Activated CD4-positive, alpha-beta T cell treated with anti-CD3 and anti-CD28 coated beads for 24 hours (primary cell): ENCODE results near the gene AIF1.
"Not testable (repeated sequence)": the region's sequence is repeated elsewhere in the genome, so short reads cannot be mapped to it uniquely, and the experiment has no call there.

Experiments used
- DNase-seq, 2 donors: peaks; one replicate each; pipeline ENCODE4 v3.0.0-alpha.2; 2020; ENCODE audit warnings: low read depth in 2 of 2

Gene AIF1

DNA sequence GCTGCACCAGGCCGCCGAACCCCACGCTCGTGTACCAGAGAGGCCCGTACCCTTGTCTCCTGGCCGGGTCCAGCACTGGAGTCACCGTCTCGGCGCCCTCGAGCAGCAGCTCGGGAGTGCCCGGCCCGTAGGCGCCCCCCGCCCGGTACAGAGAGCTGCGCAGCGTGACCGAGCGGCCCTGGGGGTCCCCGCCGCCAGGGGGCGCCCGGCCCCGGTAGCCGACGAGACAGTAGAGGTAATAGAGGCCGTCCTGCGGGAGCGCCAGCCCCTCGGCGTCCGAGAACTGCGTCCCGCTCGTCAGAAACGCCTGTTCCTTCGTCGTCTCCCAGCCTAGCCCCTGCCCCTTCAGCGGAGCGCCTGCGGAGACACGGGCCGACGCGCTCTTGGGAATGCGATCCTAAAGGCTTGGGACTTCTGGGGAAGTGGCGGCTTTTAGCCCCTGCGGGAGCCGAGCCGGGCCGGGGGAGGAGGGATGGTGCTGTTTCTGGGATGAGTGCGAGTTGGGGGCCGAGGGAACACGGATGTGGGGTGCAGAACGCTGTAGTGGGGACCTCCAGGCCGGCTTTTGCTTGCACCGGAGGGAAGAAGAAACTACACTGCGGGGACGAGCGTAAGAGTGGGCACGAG is 34.1 kb upstream of the AIF1 start:
- peak; percentile 88 to 92 for DNase-seq

DNA sequence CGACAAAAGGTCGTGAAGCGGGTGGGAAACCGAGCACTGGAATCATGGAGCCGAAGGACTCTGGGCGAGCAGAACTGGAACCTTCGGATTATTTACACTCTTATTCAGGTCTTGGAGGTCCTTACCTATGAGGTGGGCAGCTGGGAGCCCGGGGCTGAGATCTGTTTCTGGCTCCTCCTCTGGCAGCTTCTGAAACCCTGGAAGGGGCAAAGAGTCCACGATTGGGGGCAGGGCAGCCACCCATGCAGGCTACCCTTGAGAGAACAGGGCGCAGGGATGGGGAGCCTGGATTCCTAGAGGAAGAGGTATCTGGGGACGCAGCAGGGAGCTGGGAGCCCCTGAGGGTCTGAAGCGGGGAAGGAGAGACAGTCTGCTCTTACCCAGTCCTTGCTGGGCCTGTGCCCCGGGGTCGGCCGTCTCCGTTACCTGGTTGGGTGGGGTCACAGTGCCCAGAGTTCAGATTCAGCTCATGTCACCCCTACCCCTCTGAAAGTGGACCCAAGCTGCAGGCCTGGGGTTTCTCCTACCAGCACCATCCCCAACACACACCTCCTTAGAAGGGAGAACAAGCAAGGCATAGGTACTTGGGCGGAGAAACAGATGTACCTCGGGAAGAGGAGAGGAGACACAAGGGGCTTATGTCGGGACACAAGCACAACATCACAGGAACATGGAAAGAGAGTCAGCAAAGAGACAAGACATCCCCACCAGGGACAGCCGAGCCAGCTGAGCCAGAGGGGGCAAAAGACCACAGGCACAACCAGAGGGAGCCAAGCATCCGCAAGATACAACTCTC is 33.4 kb upstream of the AIF1 start:
- no peak for DNase-seq

DNA sequence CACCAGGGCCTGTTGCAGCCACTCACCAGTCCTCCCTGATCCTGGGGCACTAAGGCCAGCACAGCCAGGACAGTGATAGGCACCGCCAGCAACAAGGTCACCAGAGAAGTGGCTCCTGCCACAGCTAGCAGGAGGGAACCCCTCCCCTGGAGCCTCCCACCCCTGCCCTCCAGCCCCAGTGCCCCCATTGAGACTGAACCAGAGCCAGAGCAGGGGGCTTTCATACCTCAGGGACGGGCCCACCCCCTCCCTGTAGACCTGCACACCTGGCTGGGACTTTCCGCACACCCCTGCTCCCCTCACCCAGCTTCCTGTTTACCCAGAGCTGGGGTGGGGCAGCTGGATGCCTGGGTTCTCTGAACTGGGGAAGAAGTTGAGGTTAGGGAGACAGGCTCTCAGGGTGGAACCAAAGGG is 32.8 kb upstream of the AIF1 start, which contains the start of gene LTB:
LTB (minus strand) TSS at position 195 of the 414 bp plus-strand sequence; CDS start at position 188, 7 bp downstream.
- no peak for DNase-seq

DNA sequence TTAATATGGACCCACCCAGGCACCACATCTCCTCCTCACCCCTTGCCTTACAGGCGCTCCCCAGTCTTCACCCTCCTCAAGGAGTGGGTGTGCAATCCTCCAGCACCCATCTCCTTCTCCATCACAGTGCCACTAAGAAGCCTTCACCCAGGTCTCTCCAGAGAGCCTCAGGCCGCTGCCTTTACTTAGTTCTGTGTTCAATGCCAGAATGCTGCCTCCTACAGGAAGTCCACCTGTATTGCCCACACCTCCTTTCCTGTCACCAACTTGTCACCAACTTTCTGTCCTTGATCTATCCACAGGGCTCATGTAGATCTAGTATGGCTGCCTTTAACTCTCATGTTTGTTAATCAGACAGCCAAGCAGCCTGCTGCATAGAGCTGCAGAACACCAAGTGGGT is 29.5 kb upstream of the AIF1 start:
- DNase-seq, result no peak

DNA sequence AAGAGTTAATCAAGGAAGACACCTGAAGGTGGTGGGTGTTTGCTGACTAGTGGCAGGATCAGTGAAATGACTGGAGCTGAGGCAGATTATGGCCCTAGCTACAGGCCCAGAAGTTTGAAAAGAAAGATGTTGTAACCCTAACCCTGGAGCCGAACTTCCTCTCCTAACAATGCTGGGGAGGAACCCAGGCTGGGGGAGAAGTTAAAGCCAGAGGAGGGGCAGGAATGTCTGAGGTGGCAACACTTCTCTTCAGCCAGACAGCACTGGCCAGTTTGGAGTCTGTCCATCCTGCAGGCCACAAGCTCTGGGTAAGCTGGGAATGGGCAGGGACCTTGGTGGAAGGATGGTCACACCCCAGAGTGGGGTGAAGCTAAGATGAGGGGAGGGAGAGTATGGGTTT is 29.0 kb upstream of the AIF1 start, which contains the start of gene LST1:
LST1 (plus strand) TSS at position 270 of the 400 bp plus-strand sequence. CDS start 1,023 bp downstream, outside the sequence.
- no peak for DNase-seq

DNA sequence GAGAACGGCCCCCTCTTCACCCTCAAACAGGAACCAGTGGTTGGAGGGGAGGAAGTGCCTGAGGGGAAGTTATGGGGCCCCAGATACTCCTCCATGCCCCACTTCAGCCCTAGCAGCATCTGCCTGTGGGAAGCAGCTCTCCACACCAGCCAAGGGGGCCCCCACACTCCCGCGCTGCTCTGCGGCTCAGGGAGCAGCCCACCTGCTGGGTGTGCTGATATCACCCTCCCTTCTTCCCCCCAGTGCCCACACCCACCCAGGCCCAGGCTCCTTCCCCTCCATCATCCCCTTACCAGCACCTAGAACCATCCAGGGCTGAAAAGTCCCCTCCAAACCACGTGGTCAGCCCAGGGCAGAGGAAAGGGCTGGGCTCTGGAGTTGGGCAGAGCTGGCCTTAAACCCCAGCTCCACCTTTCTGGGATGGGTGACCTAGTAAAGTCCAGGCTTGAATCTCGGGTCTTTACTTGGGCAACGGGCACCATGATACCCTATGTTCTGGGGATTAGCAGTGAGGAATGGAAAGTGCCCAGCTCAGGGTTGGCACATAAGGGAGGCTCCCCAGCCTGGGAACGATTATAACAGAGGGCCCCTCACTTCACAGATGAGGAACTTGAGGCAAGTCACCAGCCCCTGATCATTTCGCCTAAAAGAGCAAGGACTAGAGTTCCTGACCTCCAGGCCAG is 28.3 kb upstream of the AIF1 start:
- no peak for DNase-seq

DNA sequence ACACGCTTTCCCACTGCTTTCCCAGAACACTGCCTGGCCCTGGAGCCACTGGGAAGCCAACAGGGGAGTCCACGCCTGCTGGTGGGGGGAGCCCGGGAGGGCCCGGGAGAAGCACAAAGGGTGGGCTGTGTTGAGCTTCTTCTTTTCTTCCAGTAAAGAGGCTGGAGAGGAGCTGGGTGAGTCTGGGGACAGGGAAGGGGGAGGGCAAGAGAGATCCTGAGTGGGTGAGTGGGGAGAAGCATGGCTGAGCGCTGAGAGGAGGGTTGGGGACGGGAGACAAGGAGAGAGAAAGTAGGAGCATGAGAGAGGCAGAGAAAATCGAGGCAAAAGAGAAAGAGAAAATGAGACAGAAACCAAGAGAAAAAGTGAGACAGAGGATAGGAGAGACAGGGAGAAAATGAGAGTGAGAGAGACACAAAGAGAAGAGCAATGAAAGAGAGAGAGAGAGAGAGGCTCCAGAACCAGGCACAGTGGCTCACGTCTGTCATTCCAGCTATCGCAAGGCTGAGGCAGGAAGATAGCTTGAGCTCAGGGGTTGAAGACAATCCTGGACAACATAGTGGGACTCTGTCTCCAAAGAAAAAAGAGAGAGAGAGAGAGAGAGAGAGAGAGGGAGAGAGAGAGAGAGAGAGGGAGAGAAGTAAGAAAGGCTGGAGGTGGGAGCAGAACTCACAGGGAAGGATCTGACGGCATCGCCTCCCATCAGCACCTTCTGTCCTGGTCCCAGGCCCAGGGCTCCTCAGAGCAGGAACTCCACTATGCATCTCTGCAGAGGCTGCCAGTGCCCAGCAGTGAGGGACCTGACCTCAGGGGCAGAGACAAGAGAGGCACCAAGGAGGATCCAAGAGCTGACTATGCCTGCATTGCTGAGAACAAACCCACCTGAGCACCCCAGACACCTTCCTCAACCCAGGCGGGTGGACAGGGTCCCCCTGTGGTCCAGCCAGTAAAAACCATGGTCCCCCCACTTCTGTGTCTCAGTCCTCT is 26.9 kb upstream of the AIF1 start:
- DNase-seq, result no peak

DNA sequence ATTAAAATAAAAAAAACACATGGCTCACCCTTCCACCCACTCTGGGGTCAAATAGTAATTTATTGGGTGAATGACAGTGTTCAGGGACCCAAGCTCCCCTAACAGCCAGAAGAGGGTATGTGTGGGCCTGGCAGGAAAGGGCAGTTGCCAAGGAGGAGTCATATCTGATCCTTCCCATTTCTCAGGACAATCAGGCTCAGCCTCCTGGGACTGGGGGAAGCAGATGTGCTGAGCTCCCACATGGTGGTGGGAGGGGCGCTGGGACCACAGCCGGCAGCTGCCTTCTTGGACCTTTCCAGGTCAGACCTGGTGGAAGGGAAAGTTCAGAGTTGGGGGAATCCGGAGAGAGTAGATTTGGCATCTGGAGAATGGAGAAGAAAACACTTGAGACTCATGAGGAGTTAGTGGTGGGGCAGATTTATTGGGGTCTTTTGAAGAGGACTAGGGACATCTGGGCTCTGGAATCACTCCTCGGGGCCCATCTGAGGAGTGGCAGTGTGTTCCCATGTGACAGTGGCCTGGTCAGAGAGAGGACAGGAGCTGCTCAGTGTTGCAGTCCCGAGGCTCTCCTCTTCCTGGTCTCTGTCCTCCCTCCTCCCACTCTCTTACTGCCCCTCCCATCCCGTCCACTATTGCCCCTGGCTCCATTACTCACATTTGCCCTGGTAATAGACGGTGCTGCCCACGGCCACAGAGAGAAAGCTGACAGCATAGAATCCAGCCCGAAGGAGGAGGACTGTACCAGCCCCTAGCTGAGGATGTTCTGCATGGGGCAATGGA is 26.0 kb upstream of the AIF1 start:
- DNase-seq, result no peak

DNA sequence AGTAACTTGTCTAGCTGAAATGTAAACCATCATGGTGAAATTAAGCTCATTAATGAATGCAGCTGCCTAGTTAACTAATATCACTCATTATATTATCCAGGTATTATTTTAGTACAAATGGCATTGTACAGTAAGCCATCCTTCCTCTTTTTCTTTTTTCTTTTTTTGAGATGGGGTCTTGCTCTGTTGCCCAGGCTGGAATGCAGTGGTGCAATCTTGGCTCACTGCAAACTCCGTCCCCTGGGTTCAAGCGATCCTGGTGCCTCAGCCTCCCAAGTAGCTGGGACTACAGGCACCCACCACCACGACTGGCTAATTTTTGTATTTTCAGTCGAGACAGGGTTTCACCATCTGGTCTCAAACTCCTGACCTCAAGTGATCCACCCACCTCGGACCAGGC is 24.3 kb upstream of the AIF1 start:
- DNase-seq, result not testable (repeated sequence)

DNA sequence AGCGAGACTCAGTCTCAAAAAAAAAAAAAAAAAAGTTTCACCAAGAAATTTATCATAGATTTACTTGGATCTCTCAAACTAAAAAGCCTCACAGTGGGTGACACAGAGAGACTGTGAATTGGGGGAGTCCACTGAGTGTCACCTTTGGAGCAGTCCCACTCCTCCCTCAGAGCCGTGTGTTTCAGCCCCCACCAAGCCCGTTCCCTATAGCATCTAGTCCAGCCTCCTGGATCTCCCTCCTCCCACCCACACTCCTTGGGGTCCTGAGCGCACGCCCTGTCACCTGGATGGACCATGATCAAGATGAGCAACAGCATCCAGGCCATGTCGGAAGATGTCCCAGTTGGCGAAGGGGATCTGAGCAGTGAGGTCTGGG is 22.6 kb upstream of the AIF1 start:
- DNase-seq, result no peak

DNA sequence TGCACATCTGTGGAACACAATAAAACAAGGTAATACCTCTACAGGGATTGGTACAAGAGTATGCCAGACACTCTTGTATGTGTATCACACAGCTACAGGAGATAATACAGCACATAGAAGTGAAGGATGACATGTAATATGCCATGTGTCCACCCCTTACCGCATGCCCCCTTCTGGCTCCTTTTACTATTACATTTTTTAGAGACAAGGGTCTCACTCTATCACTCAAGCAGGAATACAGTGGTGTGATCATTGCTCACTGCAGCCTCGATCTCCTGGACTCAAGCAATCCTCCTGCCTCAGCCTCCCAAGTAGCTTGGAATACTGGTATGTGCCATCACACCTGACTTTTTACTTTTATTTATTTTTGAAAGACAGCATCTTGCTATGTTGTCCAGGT is 18.0 kb upstream of the AIF1 start:
- no peak for DNase-seq

DNA sequence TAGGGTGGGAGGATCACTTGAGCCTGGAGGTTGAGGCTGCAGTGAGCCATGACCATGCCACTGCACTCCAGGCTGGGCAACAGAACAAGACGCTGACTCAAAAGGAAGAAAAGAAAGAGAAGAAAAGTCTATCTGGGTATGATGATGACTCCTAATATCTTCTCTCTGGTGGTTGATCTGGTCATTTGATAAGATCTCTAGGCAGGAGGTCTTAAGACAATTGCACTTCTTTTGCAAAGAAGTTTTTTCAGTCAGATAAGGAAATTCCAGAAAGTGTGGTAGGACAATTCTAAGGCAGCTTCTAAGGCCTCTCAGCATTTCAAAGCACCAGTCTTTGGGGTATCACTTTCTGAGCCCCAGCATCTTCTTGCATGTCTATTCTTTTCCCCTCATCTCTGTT is 7.7 kb upstream of the AIF1 start:
- DNase-seq, result no peak

DNA sequence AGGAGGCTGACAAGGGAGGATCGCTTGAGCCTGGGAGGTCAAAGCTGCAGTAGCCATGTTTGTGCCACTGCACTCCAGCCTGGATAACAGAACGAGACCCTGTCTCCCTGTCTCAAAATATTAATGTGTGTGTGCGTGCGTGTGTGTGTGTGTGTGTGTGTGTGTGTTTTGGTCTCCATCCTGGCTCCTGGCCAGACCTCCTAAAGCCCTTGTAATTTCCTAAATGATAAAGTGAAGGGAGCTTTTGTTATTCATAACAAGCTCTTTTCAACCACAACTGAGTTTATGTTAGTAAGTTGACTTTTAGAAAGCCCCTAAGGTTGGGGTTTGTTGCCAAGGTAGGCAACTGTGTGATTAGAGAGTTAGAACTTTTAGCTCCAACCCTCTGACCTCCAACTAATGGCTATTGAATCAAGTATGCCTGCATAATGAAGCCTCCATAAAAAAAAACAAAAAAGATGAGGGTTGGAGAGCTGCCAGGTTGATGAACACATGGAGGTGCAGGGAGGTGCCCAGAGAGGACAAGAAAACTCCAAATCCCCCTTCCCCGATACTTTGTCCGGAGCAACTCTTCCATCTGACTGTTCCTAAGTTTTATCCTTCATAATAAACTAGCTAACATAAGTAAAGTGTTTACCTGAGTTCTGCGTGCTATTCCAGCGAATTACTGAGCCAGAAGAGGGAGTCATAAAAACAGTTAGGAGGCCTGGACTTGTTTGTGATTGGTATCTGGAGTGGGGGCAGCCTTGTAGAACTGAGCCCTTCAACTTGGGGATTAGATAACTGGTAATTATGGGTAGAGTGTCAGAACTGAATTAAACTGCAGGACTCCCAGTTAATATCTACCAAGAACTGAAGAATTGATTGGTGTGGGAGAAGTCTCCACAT is 5.3 kb upstream of the AIF1 start:
- DNase-seq, result no peak

DNA sequence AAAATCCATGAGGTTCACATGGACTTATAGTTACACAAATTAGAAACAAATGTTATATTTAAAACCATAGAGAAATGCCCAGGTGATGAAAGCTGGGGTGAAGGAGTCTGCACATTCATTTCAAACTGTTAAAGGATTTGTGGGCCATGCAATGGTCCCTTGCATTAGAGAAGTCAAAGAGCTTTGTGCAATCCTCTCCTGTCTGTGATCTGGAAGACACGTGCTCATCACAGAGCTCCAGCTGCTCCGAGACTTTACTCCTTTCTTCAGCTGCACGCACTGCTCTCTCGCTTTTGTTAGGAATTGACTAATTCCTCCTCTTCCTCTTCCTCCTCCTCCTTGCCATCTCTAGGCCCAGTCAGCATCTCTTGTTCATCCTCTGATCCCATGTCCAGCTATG is 4.1 kb upstream of the AIF1 start:
- no peak for DNase-seq

DNA sequence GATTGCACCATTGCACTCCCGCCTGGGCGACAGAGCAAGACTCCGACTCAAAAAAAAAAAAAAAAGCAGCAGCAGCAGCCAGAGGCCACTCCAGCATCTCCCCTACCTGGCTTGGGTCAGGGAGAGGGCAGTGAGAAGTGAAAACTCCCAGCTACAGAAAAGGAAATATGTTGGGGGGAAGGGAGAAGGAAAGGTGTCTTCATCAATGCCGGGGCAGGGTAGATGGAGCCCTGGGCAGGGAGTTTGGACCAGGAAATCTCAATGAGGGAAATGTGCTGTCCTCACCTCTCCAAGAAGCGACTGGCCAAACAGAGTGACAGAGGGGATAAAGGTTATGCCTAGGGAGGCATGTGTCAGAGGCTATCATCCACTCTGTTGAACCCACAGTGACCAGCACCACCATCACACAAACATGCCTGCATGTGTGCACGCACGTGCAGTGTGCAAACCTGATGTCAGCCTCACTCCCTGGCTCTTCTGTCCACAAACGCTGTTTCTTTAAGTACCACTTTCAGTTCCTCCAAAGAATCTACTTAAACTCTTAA is 887 bp upstream of the AIF1 start:
- no peak for DNase-seq

DNA sequence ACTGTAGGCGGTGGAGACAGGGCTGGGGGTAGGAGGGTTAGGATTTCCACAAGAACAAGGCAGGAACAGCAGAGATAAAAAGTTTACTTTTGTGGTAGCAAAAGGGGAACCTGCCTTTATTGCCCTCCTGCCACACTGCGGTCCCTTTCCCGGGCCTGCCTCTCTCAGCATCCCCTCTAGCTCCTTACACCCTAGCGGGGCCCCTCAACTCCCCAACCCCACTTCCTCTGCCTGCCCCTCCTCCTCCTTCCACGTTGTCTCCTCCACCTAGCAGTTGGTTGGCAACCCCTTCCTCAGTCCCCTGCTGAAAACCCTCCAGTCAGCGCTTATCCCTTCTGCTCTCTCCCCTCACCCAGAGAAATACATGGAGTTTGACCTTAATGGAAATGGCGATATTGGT is 714 bp downstream of the AIF1 start:
- DNase-seq, result no peak

DNA sequence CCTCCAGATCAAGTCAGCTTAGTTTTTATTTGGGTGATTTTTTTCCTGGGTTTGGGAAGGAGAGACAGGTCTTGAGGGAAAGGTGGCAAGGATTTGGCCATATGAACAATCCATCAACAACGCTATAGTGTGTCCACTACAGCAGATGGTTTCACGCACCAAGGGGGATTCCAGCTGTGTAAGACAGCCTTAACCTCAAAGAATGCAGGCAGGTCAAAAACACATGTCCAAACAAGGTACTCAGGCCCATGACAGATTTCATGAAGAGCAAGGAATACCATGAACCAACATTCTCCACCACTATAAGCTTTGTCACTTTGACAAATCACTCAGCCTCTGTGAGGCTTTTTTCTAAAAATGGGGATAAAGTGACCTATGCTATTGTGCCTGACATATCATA is 2.0 kb downstream of the AIF1 start:
- DNase-seq, result no peak

DNA sequence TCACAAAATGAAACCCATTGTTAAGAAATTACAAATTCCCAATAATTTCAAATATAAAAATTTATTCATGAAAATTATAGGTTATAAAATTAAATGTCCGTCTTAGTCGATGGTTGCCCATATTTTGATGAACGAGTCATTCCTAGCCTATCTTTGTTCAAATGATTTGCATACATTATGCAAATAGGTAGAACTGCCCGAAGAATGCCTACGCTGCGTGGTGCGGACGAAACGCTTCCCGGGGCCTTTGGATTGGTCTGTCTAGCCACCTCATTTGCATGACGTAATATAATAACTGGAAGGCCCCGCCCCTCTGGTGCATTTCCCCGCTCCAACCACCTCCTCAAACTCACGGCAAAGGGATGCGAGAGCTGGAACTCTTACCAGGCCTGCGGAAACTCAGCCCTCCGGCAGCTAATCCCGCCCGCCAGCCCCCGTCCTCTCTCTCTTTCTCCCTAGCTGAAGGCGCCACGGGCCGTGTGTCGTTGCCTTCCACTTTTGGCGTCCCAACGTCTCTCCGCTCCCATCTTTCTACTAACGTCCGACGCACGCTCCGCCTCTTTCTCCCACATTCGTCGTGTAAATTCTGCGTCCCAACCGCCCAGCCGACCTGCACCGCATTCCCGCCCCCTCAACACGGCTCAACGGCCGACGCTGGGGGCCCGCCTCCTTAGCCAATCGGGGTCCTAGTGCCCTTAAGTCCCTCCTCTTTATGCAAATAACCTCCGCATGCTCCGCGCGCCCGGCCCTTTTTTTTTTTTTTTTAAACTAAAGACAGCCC is 5.0 kb downstream of the AIF1 start:
- DNase-seq, result peak; percentile 94 to 96
